PC-3 (cell line): ENCODE measurements around the gene SPHK1. TPM values are rescaled to one million over a fixed set of nuclear protein-coding genes. Genes with fewer than 3 reads are reported as not detected.

ENCODE experiments used
- ATAC-seq: fragments of 200-7000 bp; cut with Tn5 transposase; 2 replicates; pipeline ENCODE4 v1.9.1; 2020; ENCODE audit warnings: mild to moderate bottlenecking, moderate library complexity
- BruUV-seq: library from RNA; stranded (reverse); fragments of 400-500 nt; replicated peaks from 2 replicates; lab custom pipeline; 2021; lab: Mats Ljungman, UMichigan
- CTCF ChIA-PET: fragments of 300-600 bp; sonication (Branson Sonifier 250); formaldehyde crosslinking; loops from one replicate; lab custom pipeline; 2022; ENCODE audit warnings: antibody characterized with exemption; lab: Charles Lee
- POLR2A ChIA-PET: fragments of 300-600 bp; sonication (Branson Sonifier 250); formaldehyde crosslinking; loops from one replicate; lab custom pipeline; 2022; ENCODE audit warnings: antibody characterized with exemption; ENCODE audit not compliant: unreplicated experiment; lab: Charles Lee
- DNase-seq: peaks from one replicate; pipeline ENCODE4 v3.0.0-alpha.2; 2015
- H2AFZ ChIP-seq: fragments of 300-600 bp; sonication (generic); 2 replicates; pipeline ENCODE4 v1.6.0; 2016; ENCODE audit warnings: antibody characterized with exemption, low read length
- H3F3A ChIP-seq: fragments of 300-600 bp; sonication (generic); one replicate; pipeline ENCODE4 v1.6.0; 2017; ENCODE audit warnings: antibody characterized with exemption, low read length, control low read depth, mild to moderate bottlenecking; ENCODE audit not compliant: unreplicated experiment
- H3K27ac ChIP-seq: fragments of 300-600 bp; sonication (generic); 2 replicates; pipeline ENCODE4 v1.5.1; 2016; ENCODE audit warnings: mild to moderate bottlenecking, low read length
- H3K27me3 ChIP-seq: fragments of 300-600 bp; sonication (generic); 2 replicates; pipeline ENCODE4 v1.6.1; 2016; ENCODE audit warnings: low read length, mixed read lengths
- H3K36me3 ChIP-seq: fragments of 300-600 bp; sonication (generic); 2 replicates; pipeline ENCODE4 v1.6.1; 2016; ENCODE audit warnings: low read depth, mixed run types, low read length, mixed read lengths
- H3K4me1 ChIP-seq: fragments of 300-600 bp; sonication (generic); 2 replicates; pipeline ENCODE4 v1.5.1; 2016; ENCODE audit warnings: low read length; ENCODE audit not compliant: insufficient read depth
- H3K4me2 ChIP-seq: fragments of 300-600 bp; sonication (generic); 2 replicates; pipeline ENCODE4 v1.6.0; 2016; ENCODE audit warnings: low read length
- H3K4me3 ChIP-seq: fragments of 300-600 bp; sonication (generic); 2 replicates; pipeline ENCODE4 v1.5.1; 2016; ENCODE audit warnings: mild to moderate bottlenecking, low read length, mixed read lengths
- H3K79me2 ChIP-seq: fragments of 300-600 bp; sonication (generic); 2 replicates; pipeline ENCODE4 v1.6.1; 2017; ENCODE audit warnings: low read length, mixed read lengths
- H3K9ac ChIP-seq: fragments of 300-600 bp; sonication (generic); 2 replicates; pipeline ENCODE4 v1.6.0; 2016; ENCODE audit warnings: mild to moderate bottlenecking, low read length
- H3K9me2 ChIP-seq: fragments of 300-600 bp; sonication (generic); replicated peaks from 2 replicates; pipeline ENCODE4 v1.6.1; 2016; ENCODE audit warnings: mixed run types, low read length, mixed read lengths
- H3K9me3 ChIP-seq: fragments of 300-600 bp; sonication (generic); 2 replicates; pipeline ENCODE4 v1.6.1; 2016; ENCODE audit warnings: low read length, mixed read lengths
- H4K20me1 ChIP-seq: fragments of 300-600 bp; sonication (generic); 2 replicates; pipeline ENCODE4 v1.6.1; 2016; ENCODE audit warnings: low read length, mixed read lengths
- CTCF ChIP-seq: fragments of 300-600 bp; sonication (generic); conservative IDR thresholded peaks from 2 replicates; pipeline ENCODE4 v1.5.1; 2017; ENCODE audit warnings: antibody characterized with exemption, low read depth, mild to moderate bottlenecking, low read length
- EZH2 ChIP-seq: fragments of 300-600 bp; sonication (generic); IDR thresholded peaks from one replicate; pipeline ENCODE4 v1.6.1; 2017; ENCODE audit warnings: antibody characterized with exemption, mild to moderate bottlenecking, low read length; ENCODE audit not compliant: unreplicated experiment
- EZH2phosphoT487 ChIP-seq: fragments of 300-600 bp; sonication (generic); IDR thresholded peaks from 2 replicates; pipeline ENCODE4 v1.6.1; 2018; ENCODE audit warnings: mild to moderate bottlenecking, antibody characterized with exemption, low read length, borderline replicate concordance
- intact Hi-C: fragments of 100-400 bp; cut with micrococcal nuclease; formaldehyde crosslinking; loops from 2 replicates; pipeline ENCODE4 v1.9.0; 2023
- total RNA-seq: library from RNA; depleted of rRNA; stranded (reverse); fragments of >200 nt; gene quantifications from 2 replicates; pipeline ENCODE4 v1.2.3, GENCODE V29; 2014

SPHK1 gene
- total RNA-seq, 1 experiment from 2014 or later, result 54.2 TPM

- no peak overlapping the region for H3K4me3 ChIP-seq
- H3K4me2 ChIP-seq, result no peak overlapping the region
- intact Hi-C loops, result no loop called here
- ATAC-seq (no peak), DNase-seq (no peak)
- H3K9me2 ChIP-seq, result no peaks in the 10 kb centered on the region
- TF ChIP-seq EZH2 (no peak), EZH2phosphoT487 (no peak), CTCF (no peak)
- no TSS peak for BruUV-seq
- H2AFZ ChIP-seq, result no peak overlapping the region
- peaks cover 27% of the 10 kb centered on the region for H3K4me1 ChIP-seq
- H3K36me3 ChIP-seq, result peaks cover 18% of the 10 kb centered on the region
- H3K79me2 ChIP-seq, result peaks cover 11% of the 10 kb centered on the region
- H3K9me3 ChIP-seq, result no peaks in the 10 kb centered on the region
- POLR2A ChIA-PET, result interaction anchor here (0.6 to 0.7 kb wide), 3 partner anchors 75 to 295 kb away, joined by 3 to 9 read pairs (median 5); no protein-coding TSS in a partner anchor
- no peaks in the 10 kb centered on the region for H3K27me3 ChIP-seq
- H3K27ac ChIP-seq, result no peak overlapping the region
- H3F3A ChIP-seq, result peaks cover 6% of the 10 kb centered on the region
- no peak overlapping the region for H3K9ac ChIP-seq
- H4K20me1 ChIP-seq, result no peaks in the 10 kb centered on the region
- CTCF ChIA-PET, result interaction anchor here (0.5 kb wide), 2 partner anchors 9 to 188 kb away, joined by 3 to 8 read pairs; no protein-coding TSS in a partner anchor
Observed at GRCh38 chr17:76390003-76390421, 5.6 kb downstream of the SPHK1 start.

GRCh38 chr17:76391200-76391715 lies 6.8 kb downstream of the SPHK1 start:
- intact Hi-C loops, result no loop called here
- H3K27ac ChIP-seq, result no peak overlapping the region
- peaks cover 6% of the 10 kb centered on the region for H3K79me2 ChIP-seq
- no peak for ATAC-seq
- no peak overlapping the region for H3K9ac ChIP-seq
- CTCF ChIA-PET, result interaction anchor here (0.7 kb wide), 1 partner anchor 26 kb away, joined by 3 read pairs; no protein-coding TSS in a partner anchor
- H2AFZ ChIP-seq, result no peak overlapping the region
- TSS peak; percentile 7 for BruUV-seq
- H3K4me3 ChIP-seq, result no peak overlapping the region
- POLR2A ChIA-PET, result no interaction called here
- no peak for DNase-seq
- peaks cover 14% of the 10 kb centered on the region for H3F3A ChIP-seq
- no peaks in the 10 kb centered on the region for H3K27me3 ChIP-seq
- peaks cover 28% of the 10 kb centered on the region for H3K36me3 ChIP-seq
- no peaks in the 10 kb centered on the region for H3K9me2 ChIP-seq
- TF ChIP-seq CTCF, result no peak
- no peak for TF ChIP-seq EZH2
- no peak for TF ChIP-seq EZH2phosphoT487
- H3K9me3 ChIP-seq, result no peaks in the 10 kb centered on the region
- H3K4me1 ChIP-seq, result peaks cover 31% of the 10 kb centered on the region
- H3K4me2 ChIP-seq, result no peak overlapping the region
- H4K20me1 ChIP-seq, result no peaks in the 10 kb centered on the region

GRCh38 chr17:76394166-76394565 lies 9.8 kb downstream of the SPHK1 start:
- Histone ChIP-seq H4K20me1 (peaks cover 3% of the 10 kb centered on the region; the same call in 1 of the 2 replicates), H3K4me1 (peaks cover 39% of the 10 kb centered on the region), H3K9me2 (no peaks in the 10 kb centered on the region), H3K9ac (peak overlapping the region; percentile 42), H3K4me3 (no peak overlapping the region), H3K9me3 (no peaks in the 10 kb centered on the region), H3K27me3 (no peaks in the 10 kb centered on the region), H2AFZ (no peak overlapping the region), H3K79me2 (no peaks in the 10 kb centered on the region), H3K27ac (peak overlapping the region; percentile 79), H3K36me3 (peaks cover 51% of the 10 kb centered on the region), H3F3A (peaks cover 22% of the 10 kb centered on the region), H3K4me2 (peak overlapping the region; percentile 36)
- ChIA-PET CTCF (no interaction called here), POLR2A (interaction anchor here (0.5 kb wide), 1 partner anchor 529 kb away, joined by 6 read pairs; no protein-coding TSS in a partner anchor)
- TF ChIP-seq EZH2, result no peak
- peak; percentile 85 for ATAC-seq
- peak; percentile 97 for DNase-seq
- no TSS peak for BruUV-seq
- intact Hi-C loops, result loop anchor here (1.0 kb wide), 1 partner anchor 9 kb away; no protein-coding TSS in a partner anchor
